CD4-positive, CD25-positive, alpha-beta regulatory T cell (primary cell): ENCODE results near the gene HELB. TPM values are rescaled to one million over a fixed set of nuclear protein-coding genes. Genes with fewer than 3 reads are reported as not detected.

Source experiments
- ATAC-seq, 2 donors: fragments of 150-1000 bp; cut with Tn5 transposase; one replicate each; pipeline ENCODE4 v1.10.0; 2021; ENCODE audit warnings: low read depth in 2 of 2, moderate number of reproducible peaks in 2 of 2, moderate library complexity in 1 of 2
- DNase-seq, 3 donors: peaks; one replicate each; pipeline versions ENCODE4 v3.0.0 to v3.0.0-alpha.2; 2012 to 2022; ENCODE audit warnings: mixed read lengths in 1 of 3
- H3K27ac ChIP-seq: one replicate; pipeline ENCODE4 v1.7.0; 2013; ENCODE audit warnings: mild to moderate bottlenecking, low read length; ENCODE audit not compliant: insufficient read depth, poor library complexity, severe bottlenecking
- H3K27me3 ChIP-seq: one replicate; pipeline ENCODE4 v1.7.0; 2013; ENCODE audit warnings: low read length; ENCODE audit not compliant: control insufficient read depth, insufficient read depth
- H3K36me3 ChIP-seq: one replicate; pipeline ENCODE4 v1.7.0; 2013; ENCODE audit warnings: mild to moderate bottlenecking, low read length, moderate library complexity; ENCODE audit not compliant: control insufficient read depth, insufficient read depth
- H3K4me1 ChIP-seq: 2 replicates; pipeline ENCODE4 v1.7.0; 2013; ENCODE audit warnings: mild to moderate bottlenecking, low read length; ENCODE audit not compliant: insufficient read depth, control insufficient read depth, poor library complexity, severe bottlenecking
- H3K4me3 ChIP-seq: one replicate; pipeline ENCODE4 v1.7.0; 2013; ENCODE audit warnings: low read depth, mild to moderate bottlenecking, low read length, moderate library complexity
- H3K9me3 ChIP-seq, 2 experiments: 1 replicate in 1 of 2; 2 replicates in 1 of 2; pipeline ENCODE4 v1.7.0; 2013; ENCODE audit warnings: low read length in 2 of 2, mild to moderate bottlenecking in 1 of 2, moderate library complexity in 1 of 2; ENCODE audit not compliant: control insufficient read depth in 2 of 2
- H3K27ac Mint-ChIP-seq, 3 donors: one replicate each; pipeline ENCODE4 v1.8.0; 2020 to 2022; ENCODE audit warnings: mild to moderate bottlenecking in 3 of 3, mixed read lengths in 3 of 3, moderate library complexity in 2 of 3
- H3K27me3 Mint-ChIP-seq: one replicate; pipeline ENCODE4 v1.8.0; 2022; ENCODE audit warnings: mild to moderate bottlenecking, mixed read lengths
- H3K36me3 Mint-ChIP-seq: one replicate; pipeline ENCODE4 v1.8.0; 2020; ENCODE audit warnings: mixed read lengths
- H3K4me1 Mint-ChIP-seq, 4 donors: one replicate each; pipeline ENCODE4 v1.8.0; 2020 to 2022; ENCODE audit warnings: mixed read lengths in 4 of 4, mild to moderate bottlenecking in 1 of 4
- H3K4me3 Mint-ChIP-seq, 4 donors: one replicate each; pipeline ENCODE4 v1.8.0; 2020 to 2022; ENCODE audit warnings: mild to moderate bottlenecking in 4 of 4, mixed read lengths in 4 of 4, moderate library complexity in 3 of 4
- H3K9me3 Mint-ChIP-seq, 7 donors: one replicate each; pipeline ENCODE4 v1.8.0; 2020 to 2022; ENCODE audit warnings: mixed read lengths in 7 of 7, mild to moderate bottlenecking in 3 of 7, moderate library complexity in 2 of 7
- polyA plus RNA-seq, 4 donors: library from polyadenylated mRNA; unstranded; fragments of 300-500 nt; fragmentation: Illumina TruSeq; gene quantifications; one replicate each; pipeline ENCODE4 v1.2.3, GENCODE V29; 2021
- total RNA-seq: library from RNA; stranded (reverse); gene quantifications from one replicate; pipeline ENCODE4 v1.2.3, GENCODE V29; 2022

The HELB gene
- total and polyA plus RNA-seq, 5 donors from 2014 or later = 21.8 to 85.5 (median 25.2) TPM

DNA sequence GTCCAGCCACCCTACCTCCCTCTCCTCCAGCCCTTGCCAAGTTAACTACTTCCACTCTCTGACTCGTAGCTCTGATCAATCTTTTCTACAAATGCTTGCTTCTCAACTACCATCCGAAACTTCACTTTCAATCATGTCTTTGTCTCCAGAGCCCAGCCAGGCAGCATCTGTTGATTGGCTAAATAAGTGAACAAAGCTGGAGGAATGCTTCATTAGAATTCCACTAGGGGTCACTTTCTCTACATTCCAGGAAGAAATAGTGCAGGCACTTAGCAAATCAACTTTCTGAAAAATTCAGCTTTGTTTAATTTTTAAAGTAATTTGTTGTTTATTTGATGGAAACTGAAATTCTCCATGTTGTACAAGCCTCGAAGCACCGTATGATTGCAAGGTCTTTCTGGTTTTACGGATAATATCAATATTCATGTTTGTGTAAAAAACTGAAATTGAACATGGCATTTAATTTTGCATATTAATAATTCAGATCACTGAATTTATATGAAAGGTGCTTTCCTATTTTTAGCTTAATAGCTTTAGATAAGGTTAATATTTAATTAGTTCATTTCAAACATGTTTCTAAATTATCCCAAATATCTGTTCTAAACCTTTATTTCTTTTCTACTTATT is 32.4 kb upstream of the HELB start:
- Histone ChIP-seq H3K36me3 (no peaks in the 10 kb centered on the region), H3K27ac (no peak overlapping the region), H3K9me3 (no peaks in the 10 kb centered on the region), H3K4me3 (no peak overlapping the region), H3K27me3 (no peaks in the 10 kb centered on the region), H3K4me1 (no peaks in the 10 kb centered on the region)
- ATAC-seq = no peak
- Mint-ChIP-seq H3K4me3 (no peak overlapping the region), H3K9me3 (no peaks in the 10 kb centered on the region), H3K27me3 (peaks cover 1% of the 10 kb centered on the region), H3K27ac (no peak overlapping the region), H3K36me3 (no peaks in the 10 kb centered on the region), H3K4me1 (peaks cover 0 to 12% (median 4%) of the 10 kb centered on the region in 4 donors)
- peak in 2 of 3 donors; percentile 59 to 62 for DNase-seq

DNA sequence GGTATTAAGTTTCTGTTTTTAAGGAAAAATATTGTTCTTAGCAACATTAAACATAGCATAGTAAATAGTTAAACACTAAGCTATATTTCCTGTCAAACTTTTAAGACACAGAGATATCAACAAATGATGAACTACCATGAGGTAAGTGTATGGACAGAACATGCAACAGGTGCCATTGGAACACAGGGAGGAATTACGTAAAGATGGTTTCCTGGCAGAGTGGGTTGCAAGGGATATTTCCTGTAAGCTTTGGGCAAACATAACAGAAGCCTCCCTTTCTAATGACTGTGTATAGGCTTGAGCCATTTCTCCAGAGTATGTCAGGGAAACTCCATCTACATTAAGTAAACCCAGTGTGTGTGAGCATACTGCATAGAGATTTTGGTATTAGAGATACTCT is 31.7 kb upstream of the HELB start:
- H3K36me3 Mint-ChIP-seq = no peaks in the 10 kb centered on the region
- no peaks in the 10 kb centered on the region for H3K27me3 Mint-ChIP-seq
- DNase-seq (no peak), ATAC-seq (no peak)
- Histone ChIP-seq H3K36me3 (no peaks in the 10 kb centered on the region), H3K4me3 (no peak overlapping the region), H3K27ac (no peak overlapping the region), H3K4me1 (no peaks in the 10 kb centered on the region), H3K27me3 (no peaks in the 10 kb centered on the region), H3K9me3 (no peaks in the 10 kb centered on the region)
- H3K4me3 Mint-ChIP-seq = no peak overlapping the region
- no peaks in the 10 kb centered on the region for H3K9me3 Mint-ChIP-seq
- H3K4me1 Mint-ChIP-seq = peaks cover 0 to 12% (median 5%) of the 10 kb centered on the region in 4 donors
- H3K27ac Mint-ChIP-seq = no peak overlapping the region

DNA sequence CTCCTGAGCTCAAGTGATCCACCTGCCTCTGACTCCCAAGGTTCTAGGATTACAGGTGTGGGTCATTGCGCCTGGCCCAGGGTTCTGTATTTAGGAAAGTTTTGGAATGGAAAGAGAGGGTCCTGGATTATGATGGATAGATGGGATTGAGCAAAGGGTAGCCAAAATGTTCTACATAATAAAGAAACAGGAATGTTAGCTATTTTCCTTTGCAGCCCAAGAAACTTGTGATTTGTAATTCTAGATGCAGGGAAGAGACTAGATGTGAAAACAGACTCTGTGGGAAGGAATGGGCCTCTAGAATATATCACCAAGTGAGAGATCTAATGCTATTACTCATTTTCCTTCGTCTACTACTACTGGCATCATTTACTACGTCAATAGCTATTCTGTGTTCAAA is 29.6 kb upstream of the HELB start:
- no peaks in the 10 kb centered on the region for H3K36me3 ChIP-seq
- no peaks in the 10 kb centered on the region for H3K27me3 Mint-ChIP-seq
- no peak overlapping the region for H3K4me3 ChIP-seq
- DNase-seq (no peak), ATAC-seq (no peak)
- H3K27ac ChIP-seq = no peak overlapping the region
- no peak overlapping the region for H3K4me3 Mint-ChIP-seq
- no peaks in the 10 kb centered on the region for H3K27me3 ChIP-seq
- no peaks in the 10 kb centered on the region for H3K4me1 ChIP-seq
- H3K9me3 Mint-ChIP-seq = no peaks in the 10 kb centered on the region
- no peaks in the 10 kb centered on the region for H3K36me3 Mint-ChIP-seq
- H3K9me3 ChIP-seq = no peaks in the 10 kb centered on the region
- H3K27ac Mint-ChIP-seq = peak overlapping the region in 1 of 3 donors; percentile 1
- peaks cover 7 to 20% (median 10%) of the 10 kb centered on the region in 4 donors for H3K4me1 Mint-ChIP-seq

DNA sequence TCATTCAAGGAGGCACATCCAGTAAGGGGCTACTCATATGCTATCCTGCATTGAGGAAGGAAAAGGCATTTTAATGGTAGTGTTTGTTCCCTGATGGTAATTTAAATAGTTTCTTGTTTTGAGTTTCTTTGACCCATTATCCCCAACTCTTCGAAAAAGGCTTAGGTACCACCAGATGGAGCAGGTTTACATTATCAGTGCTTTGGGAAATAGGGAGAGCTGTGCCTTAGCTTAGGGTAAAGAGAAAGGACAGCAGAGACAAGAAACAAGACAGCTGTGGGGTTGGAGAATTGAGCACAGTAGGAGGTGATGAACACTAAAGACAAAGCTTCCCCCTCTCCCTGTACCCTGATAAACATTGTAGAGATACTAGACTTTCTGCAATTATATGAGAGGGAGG is 29.1 kb upstream of the HELB start:
- Histone ChIP-seq H3K36me3 (no peaks in the 10 kb centered on the region), H3K27me3 (no peaks in the 10 kb centered on the region), H3K4me3 (no peak overlapping the region), H3K9me3 (no peaks in the 10 kb centered on the region), H3K27ac (no peak overlapping the region), H3K4me1 (no peaks in the 10 kb centered on the region)
- ATAC-seq = no peak
- Mint-ChIP-seq H3K4me1 (peaks cover 7 to 23% (median 12%) of the 10 kb centered on the region in 4 donors), H3K4me3 (no peak overlapping the region), H3K27me3 (no peaks in the 10 kb centered on the region), H3K9me3 (no peaks in the 10 kb centered on the region), H3K36me3 (no peaks in the 10 kb centered on the region), H3K27ac (peak overlapping the region in 1 of 3 donors; percentile 9)
- no peak for DNase-seq

DNA sequence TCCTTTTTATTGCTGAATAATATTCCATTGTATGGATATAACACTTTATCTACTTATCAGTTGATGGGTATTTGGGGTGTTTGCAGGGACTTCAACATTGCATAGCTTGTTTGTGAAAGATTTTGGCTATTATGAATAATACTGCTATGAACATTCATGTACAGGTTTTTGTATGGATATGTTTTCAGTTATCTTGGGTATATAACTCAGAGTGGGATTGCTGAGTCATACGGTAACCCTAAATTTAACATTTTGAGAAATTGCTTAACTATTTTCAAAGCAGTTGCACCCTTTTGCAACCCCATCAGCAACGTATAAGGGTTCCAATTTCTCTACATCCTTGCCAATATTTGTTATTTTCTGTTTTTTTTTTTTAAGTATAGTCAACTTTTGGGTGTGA is 27.3 kb upstream of the HELB start:
- Mint-ChIP-seq H3K9me3 (no peaks in the 10 kb centered on the region), H3K27ac (no peak overlapping the region), H3K27me3 (no peaks in the 10 kb centered on the region), H3K4me1 (peaks cover 14 to 41% (median 24%) of the 10 kb centered on the region in 4 donors), H3K4me3 (no peak overlapping the region), H3K36me3 (no peaks in the 10 kb centered on the region)
- no peaks in the 10 kb centered on the region for H3K36me3 ChIP-seq
- H3K27ac ChIP-seq = no peak overlapping the region
- no peaks in the 10 kb centered on the region for H3K9me3 ChIP-seq
- DNase-seq (no peak), ATAC-seq (no peak)
- H3K4me1 ChIP-seq = peaks cover 9% of the 10 kb centered on the region
- H3K4me3 ChIP-seq = no peak overlapping the region
- H3K27me3 ChIP-seq = no peaks in the 10 kb centered on the region

DNA sequence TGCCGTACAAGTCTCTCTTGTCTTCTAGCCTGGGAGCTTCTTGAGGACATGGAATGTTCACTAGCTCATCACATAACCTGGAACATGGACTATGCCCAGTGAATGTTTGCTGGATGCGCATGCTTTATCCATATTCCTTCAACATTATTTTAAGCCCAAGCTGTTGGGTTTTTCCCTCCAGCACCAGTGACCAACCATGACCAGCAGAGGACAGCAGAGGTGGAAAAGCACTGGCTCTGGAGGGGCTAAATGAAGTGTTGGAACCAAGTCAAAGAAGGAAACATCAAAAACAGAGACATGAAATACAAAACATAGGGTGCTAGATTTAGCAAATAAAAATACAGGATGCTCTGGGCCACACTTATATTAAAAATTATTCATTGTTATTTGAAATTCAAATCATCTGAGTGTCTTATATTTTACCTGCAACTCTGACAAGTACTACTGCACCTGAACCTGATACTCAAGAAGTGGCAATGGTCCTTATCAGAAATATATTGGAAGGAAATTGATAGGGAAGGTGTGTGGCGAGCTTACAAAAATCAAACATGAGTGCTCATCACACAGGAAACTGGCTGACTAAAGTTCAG is 23.1 kb upstream of the HELB start:
- ATAC-seq = peak; percentile 55 to 68
- H3K36me3 Mint-ChIP-seq = peaks cover 5% of the 10 kb centered on the region
- H3K9me3 Mint-ChIP-seq = peaks cover 0 to 6% (median 2%) of the 10 kb centered on the region in 7 donors
- peak overlapping the region in 2 of 4 donors; percentile 34 to 49 for H3K4me3 Mint-ChIP-seq
- H3K4me1 ChIP-seq = peaks cover 14% of the 10 kb centered on the region
- H3K36me3 ChIP-seq = no peaks in the 10 kb centered on the region
- H3K4me1 Mint-ChIP-seq = peaks cover 18 to 57% (median 40%) of the 10 kb centered on the region in 4 donors
- H3K27ac ChIP-seq = no peak overlapping the region
- H3K27me3 ChIP-seq = no peaks in the 10 kb centered on the region
- no peaks in the 10 kb centered on the region for H3K9me3 ChIP-seq
- DNase-seq = peak; percentile 20 to 62 (median 53)
- H3K4me3 ChIP-seq = no peak overlapping the region
- no peaks in the 10 kb centered on the region for H3K27me3 Mint-ChIP-seq
- peak overlapping the region in 1 of 3 donors; percentile 68 for H3K27ac Mint-ChIP-seq

DNA sequence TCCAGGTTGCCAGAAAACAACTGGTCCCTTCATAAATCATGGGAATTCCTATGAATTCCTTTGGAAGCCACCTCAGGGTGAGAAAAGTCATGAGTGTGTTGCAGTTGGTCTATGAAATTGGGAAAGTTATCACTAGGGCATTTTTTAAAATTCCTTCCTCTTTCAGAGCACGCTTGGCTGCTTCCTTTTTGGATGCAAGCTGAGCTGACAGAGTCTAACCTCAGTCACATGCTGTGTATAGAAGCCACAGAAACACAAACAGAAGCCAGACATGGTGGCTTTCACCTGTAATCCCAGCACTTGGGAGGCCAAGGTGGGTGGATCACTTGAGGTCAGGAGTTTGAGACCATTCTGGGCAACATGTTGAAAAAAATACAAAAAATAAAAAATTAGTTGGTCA is 21.7 kb upstream of the HELB start:
- Mint-ChIP-seq H3K36me3 (peaks cover 5% of the 10 kb centered on the region), H3K27me3 (no peaks in the 10 kb centered on the region), H3K9me3 (peaks cover 0 to 6% (median 2%) of the 10 kb centered on the region in 7 donors), H3K4me1 (peaks cover 18 to 64% (median 43%) of the 10 kb centered on the region in 4 donors), H3K4me3 (no peak overlapping the region), H3K27ac (no peak overlapping the region)
- no peaks in the 10 kb centered on the region for H3K27me3 ChIP-seq
- DNase-seq (no peak), ATAC-seq (no peak)
- no peak overlapping the region for H3K4me3 ChIP-seq
- no peaks in the 10 kb centered on the region for H3K9me3 ChIP-seq
- H3K27ac ChIP-seq = no peak overlapping the region
- peaks cover 16% of the 10 kb centered on the region for H3K4me1 ChIP-seq
- no peaks in the 10 kb centered on the region for H3K36me3 ChIP-seq

DNA sequence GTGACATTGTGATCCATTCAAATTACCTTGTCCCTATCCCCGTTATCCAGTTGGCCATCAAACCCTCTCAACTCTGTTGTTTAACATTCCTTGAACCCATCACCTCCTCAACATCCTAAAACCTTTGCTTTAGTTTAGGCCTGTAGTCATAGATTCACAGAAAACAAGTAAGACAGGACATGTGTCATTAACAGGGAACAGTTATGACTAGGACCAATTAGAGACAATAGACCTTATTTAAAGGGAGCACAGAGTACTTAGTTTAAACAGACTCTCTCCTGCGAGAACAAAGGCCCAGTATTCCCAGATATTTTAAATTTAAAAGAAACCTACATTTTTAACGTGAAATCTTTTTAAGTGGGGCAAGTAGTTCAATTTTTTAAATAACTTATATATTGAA is 20.0 kb upstream of the HELB start:
- Histone ChIP-seq H3K9me3 (no peaks in the 10 kb centered on the region), H3K36me3 (no peaks in the 10 kb centered on the region), H3K4me3 (no peak overlapping the region), H3K4me1 (peaks cover 32% of the 10 kb centered on the region), H3K27me3 (no peaks in the 10 kb centered on the region), H3K27ac (no peak overlapping the region)
- no peak for ATAC-seq
- peaks cover 0 to 6% (median 2%) of the 10 kb centered on the region in 7 donors for H3K9me3 Mint-ChIP-seq
- H3K4me3 Mint-ChIP-seq = peak overlapping the region in 1 of 4 donors; percentile 49
- H3K4me1 Mint-ChIP-seq = peaks cover 22 to 70% (median 51%) of the 10 kb centered on the region in 4 donors
- H3K27me3 Mint-ChIP-seq = no peaks in the 10 kb centered on the region
- peaks cover 5% of the 10 kb centered on the region for H3K36me3 Mint-ChIP-seq
- H3K27ac Mint-ChIP-seq = peak overlapping the region in 1 of 3 donors; percentile 0
- DNase-seq = no peak
